Kidney (tissue), 14 donors: ENCODE measurements around the gene FBN1. TPM values are rescaled to one million over a fixed set of nuclear protein-coding genes. Genes with fewer than 3 reads are reported as not detected.

Experiments used
- DNase-seq, 5 donors: peaks; one replicate each; pipeline ENCODE4 v3.0.0-alpha.2; 2013 to 2020
- FAIRE-seq: peaks from 2 replicates; lab custom pipeline; 2012; peaks lifted over from hg19 to GRCh38; lab: Jason Lieb, UNC
- H3K27ac ChIP-seq, 2 donors: one replicate each; pipeline ENCODE4 v1.7.0; 2013; ENCODE audit warnings: low read depth in 2 of 2, low read length in 2 of 2, inconsistent platforms in 1 of 2
- H3K27me3 ChIP-seq: one replicate; pipeline ENCODE4 v1.7.1; 2013; ENCODE audit warnings: low read length, inconsistent platforms; ENCODE audit not compliant: control insufficient read depth, insufficient read depth
- H3K36me3 ChIP-seq, 3 donors: one replicate each; pipeline versions ENCODE4 v1.7.0 to v1.7.1; 2013; ENCODE audit warnings: low read length in 3 of 3, control low read depth in 1 of 3, inconsistent platforms in 1 of 3; ENCODE audit not compliant: insufficient read depth in 3 of 3, control insufficient read depth in 2 of 3
- H3K4me1 ChIP-seq, 3 donors: one replicate each; pipeline versions ENCODE4 v1.7.0 to v1.7.1; 2013; ENCODE audit warnings: low read length in 3 of 3, inconsistent platforms in 1 of 3, low read depth in 1 of 3; ENCODE audit not compliant: control insufficient read depth in 2 of 3, insufficient read depth in 2 of 3
- H3K4me3 ChIP-seq, 3 donors: one replicate each; pipeline versions ENCODE4 v1.7.0 to v1.8.1; 2013; ENCODE audit warnings: low read length in 3 of 3, control low read depth in 1 of 3, inconsistent platforms in 1 of 3
- H3K9ac ChIP-seq, 3 donors: one replicate each; pipeline versions ENCODE4 v1.7.0 to v1.7.1; 2013; ENCODE audit warnings: low read length in 3 of 3, control low read depth in 1 of 3, inconsistent platforms in 1 of 3
- H3K9me3 ChIP-seq, 3 donors: one replicate each; pipeline versions ENCODE4 v1.7.0 to v1.7.1; 2013; ENCODE audit warnings: low read length in 3 of 3, control low read depth in 1 of 3, inconsistent platforms in 1 of 3; ENCODE audit not compliant: control insufficient read depth in 2 of 3, insufficient read depth in 1 of 3
- intact Hi-C: fragments of 100-400 bp; cut with DNase I; formaldehyde crosslinking; loops from one replicate; pipeline ENCODE4 v1.11.1; 2022
- polyA plus RNA-seq: library from polyadenylated mRNA; stranded (reverse); fragments of 350-450 nt; fragmentation: Illumina TruSeq; extraction: RNeasy Lipid Tissue Mini Kit (QIAGEN cat#74804); gene quantifications from one replicate; pipeline ENCODE4 v1.2.3, GENCODE V29; 2014; ENCODE audit warnings: low read depth, low replicate concordance; ENCODE audit not compliant: insufficient read depth
- total RNA-seq: library from RNA; stranded (reverse); fragmentation: NEBNext Ultra II Directional; extraction: Animal tissue kit (Norgen Biotek cat#: 25700); gene quantifications from one replicate; pipeline ENCODE4 v1.2.1, GENCODE V29; 2021
- TF ChIP-seq, protein P1 (sequence below): IDR thresholded peaks from 3 replicates; pipeline ENCODE4 v1.5.1; 2012; ENCODE audit warnings: mild to moderate bottlenecking, moderate library complexity, borderline replicate concordance; ENCODE audit not compliant: insufficient read depth; ENCODE audit errors: extremely low read depth
- donor health status: control.
- donor health status: control.
- donor health status: control.
- donor health status: control.
- donor health status: control.
- donor health status: DM: yes; HTN: yes; CAD: no.
- donor health status: Normal renal cell carcinoma (clear cell type).

Gene FBN1
- total and polyA plus RNA-seq, 2 donors from 2014 or later: 2.4 to 30.8 TPM

DNA sequence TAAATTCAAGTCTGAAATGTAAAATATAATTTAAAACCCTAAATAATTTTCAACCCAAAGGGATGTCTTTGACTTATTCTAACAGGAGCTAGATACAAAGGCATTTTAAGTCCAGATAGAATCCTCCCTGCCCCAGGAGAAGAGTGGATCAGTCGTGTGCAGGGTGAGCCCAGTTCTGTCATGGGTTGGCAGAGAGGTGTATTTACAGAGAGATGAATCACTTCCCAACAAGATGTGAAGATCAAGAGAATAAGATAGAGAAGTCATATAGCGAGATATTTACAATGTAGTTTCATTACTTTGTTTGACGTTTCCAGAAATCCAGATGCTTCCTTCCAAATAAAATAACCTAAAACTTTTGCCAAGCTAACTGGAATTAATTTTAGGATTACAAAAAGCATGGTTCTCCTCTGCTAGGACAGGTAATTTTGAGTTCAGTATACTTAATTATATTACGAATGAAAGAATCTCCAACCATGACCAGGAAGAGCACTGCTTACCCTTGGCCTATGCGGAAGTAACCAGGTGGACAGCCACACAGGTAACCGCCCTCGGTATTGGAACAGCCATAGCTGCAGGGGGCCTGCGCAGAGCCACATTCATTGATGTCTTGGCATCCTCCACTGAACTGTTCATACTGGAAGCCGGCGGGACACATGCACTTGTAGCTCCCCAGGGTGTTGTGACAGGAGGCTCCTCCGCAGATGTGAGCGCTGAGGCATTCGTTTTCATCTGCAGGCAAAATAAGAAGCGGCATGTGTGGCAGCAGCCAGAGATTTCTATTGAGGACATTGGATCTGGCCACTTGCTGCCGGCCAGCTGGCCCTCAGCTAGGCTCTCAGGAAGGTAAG lies 230.2 kb downstream of the FBN1 start:
- no peak overlapping the region for H3K27ac ChIP-seq

DNA sequence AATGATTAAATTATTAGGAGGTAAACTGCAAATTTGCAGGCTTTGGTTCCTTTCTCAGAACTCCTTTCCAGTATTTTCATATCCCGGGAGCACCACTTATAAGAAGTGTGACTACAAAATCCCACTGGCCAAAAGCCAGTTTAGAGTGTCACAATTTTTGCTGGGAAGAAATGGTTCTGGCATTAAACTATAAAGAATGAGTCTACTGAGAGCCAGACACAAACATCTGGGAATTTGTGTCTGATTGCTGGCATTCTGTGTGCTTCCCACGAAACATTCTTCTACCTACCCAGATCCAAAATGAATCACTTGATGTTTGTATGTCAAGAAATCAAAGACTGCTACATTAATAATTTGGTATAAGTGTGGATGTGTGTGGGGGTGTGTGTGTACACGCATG lies 231.5 kb downstream of the FBN1 start:
- Histone ChIP-seq H3K4me3 (no peak overlapping the region), H3K4me1 (no peaks in the 10 kb centered on the region), H3K9ac (no peak overlapping the region), H3K9me3 (no peaks in the 10 kb centered on the region), H3K27me3 (no peaks in the 10 kb centered on the region), H3K36me3 (peaks cover 0 to 4% (median 0%) of the 10 kb centered on the region in 3 donors), H3K27ac (no peak overlapping the region)
- FAIRE-seq: no peak
- no peak for DNase-seq
- TF ChIP-seq, protein P1, sequence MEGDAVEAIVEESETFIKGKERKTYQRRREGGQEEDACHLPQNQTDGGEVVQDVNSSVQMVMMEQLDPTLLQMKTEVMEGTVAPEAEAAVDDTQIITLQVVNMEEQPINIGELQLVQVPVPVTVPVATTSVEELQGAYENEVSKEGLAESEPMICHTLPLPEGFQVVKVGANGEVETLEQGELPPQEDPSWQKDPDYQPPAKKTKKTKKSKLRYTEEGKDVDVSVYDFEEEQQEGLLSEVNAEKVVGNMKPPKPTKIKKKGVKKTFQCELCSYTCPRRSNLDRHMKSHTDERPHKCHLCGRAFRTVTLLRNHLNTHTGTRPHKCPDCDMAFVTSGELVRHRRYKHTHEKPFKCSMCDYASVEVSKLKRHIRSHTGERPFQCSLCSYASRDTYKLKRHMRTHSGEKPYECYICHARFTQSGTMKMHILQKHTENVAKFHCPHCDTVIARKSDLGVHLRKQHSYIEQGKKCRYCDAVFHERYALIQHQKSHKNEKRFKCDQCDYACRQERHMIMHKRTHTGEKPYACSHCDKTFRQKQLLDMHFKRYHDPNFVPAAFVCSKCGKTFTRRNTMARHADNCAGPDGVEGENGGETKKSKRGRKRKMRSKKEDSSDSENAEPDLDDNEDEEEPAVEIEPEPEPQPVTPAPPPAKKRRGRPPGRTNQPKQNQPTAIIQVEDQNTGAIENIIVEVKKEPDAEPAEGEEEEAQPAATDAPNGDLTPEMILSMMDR: no peak
- intact Hi-C loops: no loop called here

More for the DNA sequence above, 230.2 kb downstream of the FBN1 start:
- Histone ChIP-seq H3K9me3 (no peaks in the 10 kb centered on the region), H3K4me1 (no peaks in the 10 kb centered on the region), H3K36me3 (peaks cover 0 to 4% (median 0%) of the 10 kb centered on the region in 3 donors), H3K27me3 (no peaks in the 10 kb centered on the region), H3K4me3 (no peak overlapping the region), H3K9ac (no peak overlapping the region)
- no peak for FAIRE-seq
- intact Hi-C loops: no loop called here
- TF ChIP-seq, protein P1: no peak
- DNase-seq: no peak

DNA sequence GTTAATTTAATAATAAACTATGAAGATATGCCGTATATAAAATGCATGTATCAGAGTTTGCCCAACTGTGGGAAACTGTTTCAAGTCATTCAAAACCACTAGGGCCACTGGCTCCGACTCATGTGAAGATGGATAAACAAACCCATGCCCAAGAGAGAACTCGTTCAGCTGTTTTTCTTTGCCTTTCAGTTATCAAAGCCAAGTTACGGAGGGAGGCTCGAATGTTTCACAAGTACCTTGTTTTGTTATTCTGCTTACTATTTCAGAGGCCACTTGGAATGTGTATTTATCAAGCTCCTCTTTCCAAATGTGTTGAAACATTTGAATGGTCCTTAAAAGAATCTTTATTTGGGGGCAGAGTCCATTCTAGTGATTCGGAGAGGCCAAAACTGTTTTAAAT lies 232.2 kb downstream of the FBN1 start:
- peaks cover 0 to 4% (median 0%) of the 10 kb centered on the region in 3 donors for H3K36me3 ChIP-seq
- H3K4me1 ChIP-seq: no peaks in the 10 kb centered on the region
- DNase-seq (no peak), FAIRE-seq (no peak)
- H3K27ac ChIP-seq: no peak overlapping the region
- no peak overlapping the region for H3K9ac ChIP-seq
- H3K4me3 ChIP-seq: no peak overlapping the region
- no peaks in the 10 kb centered on the region for H3K27me3 ChIP-seq
- intact Hi-C loops: no loop called here
- no peaks in the 10 kb centered on the region for H3K9me3 ChIP-seq
- TF ChIP-seq, protein P1: no peak
